ENCODE measurements around the gene LEPR. TPM values are rescaled to one million over a fixed set of nuclear protein-coding genes. Genes with fewer than 3 reads are reported as not detected.

Gene LEPR
- total RNA-seq, 1 donor from 2014 or later = 9.7 TPM

GRCh38 chr1:65404941-65405340, 15.5 kb upstream of the LEPR start:
- Histone ChIP-seq H3K9me3 (no peaks in the 10 kb centered on the region), H3K4me1 (no peaks in the 10 kb centered on the region), H3K4me3 (no peak overlapping the region), H3K27ac (no peak overlapping the region), H3K27me3 (no peaks in the 10 kb centered on the region), H3K36me3 (peaks cover 0 to 4% of the 10 kb centered on the region in 2 donors)
- intact Hi-C loops (cut with DNase I) = no loop called here
- no peak for TF ChIP-seq CTCF (IDR thresholded peaks at IDR 0.05)
- DNase-seq (ENCODE audit: low spot score in 2 of 2) = no peak

GRCh38 chr1:65407877-65408276, 12.6 kb upstream of the LEPR start:
- Histone ChIP-seq H3K27ac (no peak overlapping the region), H3K9me3 (no peaks in the 10 kb centered on the region), H3K27me3 (no peaks in the 10 kb centered on the region), H3K4me1 (no peaks in the 10 kb centered on the region), H3K4me3 (no peak overlapping the region), H3K36me3 (no peaks in the 10 kb centered on the region)
- intact Hi-C loops (cut with DNase I) = no loop called here
- TF ChIP-seq CTCF (IDR thresholded peaks at IDR 0.05) = no peak
- DNase-seq (ENCODE audit: low spot score in 2 of 2) = no peak

- H3K4me1 ChIP-seq = no peaks in the 10 kb centered on the region
- H3K36me3 ChIP-seq = no peaks in the 10 kb centered on the region
- no peak overlapping the region for H3K4me3 ChIP-seq
- H3K9me3 ChIP-seq = no peaks in the 10 kb centered on the region
- no peaks in the 10 kb centered on the region for H3K27me3 ChIP-seq
- DNase-seq (ENCODE audit: low spot score in 2 of 2) = no peak
- H3K27ac ChIP-seq = no peak overlapping the region
- TF ChIP-seq CTCF (IDR thresholded peaks at IDR 0.05) = no peak
- intact Hi-C loops (cut with DNase I) = no loop called here
Measured at GRCh38 chr1:65409314-65409713, 11.2 kb upstream of the LEPR start.

GRCh38 chr1:65409816-65410326, 10.6 kb upstream of the LEPR start:
- TF ChIP-seq CTCF (IDR thresholded peaks at IDR 0.05) = no peak
- no peak for DNase-seq (ENCODE audit: low spot score in 2 of 2)
- Histone ChIP-seq H3K4me3 (no peak overlapping the region), H3K27me3 (no peaks in the 10 kb centered on the region), H3K9me3 (no peaks in the 10 kb centered on the region), H3K36me3 (no peaks in the 10 kb centered on the region), H3K27ac (no peak overlapping the region), H3K4me1 (no peaks in the 10 kb centered on the region)
- intact Hi-C loops (cut with DNase I) = no loop called here

- TF ChIP-seq CTCF (IDR thresholded peaks at IDR 0.05) = no peak
- H3K9me3 ChIP-seq = no peaks in the 10 kb centered on the region
- no peak overlapping the region for H3K4me3 ChIP-seq
- H3K27ac ChIP-seq = no peak overlapping the region
- DNase-seq (ENCODE audit: low spot score in 2 of 2) = no peak
- intact Hi-C loops (cut with DNase I) = no loop called here
- no peaks in the 10 kb centered on the region for H3K27me3 ChIP-seq
- no peaks in the 10 kb centered on the region for H3K4me1 ChIP-seq
- H3K36me3 ChIP-seq = no peaks in the 10 kb centered on the region
Measured at GRCh38 chr1:65412256-65412983, 8.0 kb upstream of the LEPR start.

All from ascending aorta (tissue), 2 donors.